ENCODE measurements around the gene ROR1.

ROR1 gene

DNA sequence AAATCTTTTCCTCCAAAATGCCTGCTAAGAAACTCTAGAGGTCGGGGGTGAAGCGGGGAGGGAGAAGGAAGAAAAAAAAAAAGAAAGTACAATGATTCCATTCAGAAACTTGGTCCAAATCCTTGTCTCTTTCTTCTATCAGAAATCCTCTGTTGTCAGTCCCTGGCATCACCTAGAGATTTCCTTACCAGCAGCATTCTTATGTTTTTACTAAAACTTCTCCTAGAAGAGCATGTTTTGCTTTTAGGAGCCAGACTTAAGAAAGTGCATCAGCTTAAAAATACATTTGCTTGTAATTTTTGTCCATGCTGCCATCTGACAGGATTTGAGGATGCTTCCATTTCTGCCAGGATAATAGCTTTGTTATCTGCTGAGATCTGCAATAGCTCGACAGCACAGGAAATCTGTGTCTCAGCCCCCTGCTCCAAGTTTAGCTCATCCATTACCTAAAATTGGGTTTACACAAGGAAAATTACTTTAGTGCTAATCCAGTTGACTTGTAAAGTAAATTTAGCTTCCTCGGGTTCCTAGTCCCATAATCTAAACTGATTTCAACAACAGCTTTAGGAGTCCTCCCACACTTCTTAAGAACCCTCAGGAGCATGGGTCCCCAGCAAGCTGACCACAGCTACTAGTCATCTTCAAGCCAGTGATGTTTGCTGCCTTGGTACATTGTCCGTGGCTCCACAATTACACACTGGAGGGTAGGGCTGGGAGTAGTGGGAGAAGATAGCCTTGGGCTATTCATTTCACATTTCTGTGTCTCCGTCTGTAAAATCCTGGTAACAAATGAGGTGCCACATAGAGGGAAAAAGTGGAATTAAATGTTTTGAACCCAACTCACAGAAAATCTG lies 337.3 kb downstream of the ROR1 start:
- no peak for DNase-seq (ENCODE audit: low spot score)

DNA sequence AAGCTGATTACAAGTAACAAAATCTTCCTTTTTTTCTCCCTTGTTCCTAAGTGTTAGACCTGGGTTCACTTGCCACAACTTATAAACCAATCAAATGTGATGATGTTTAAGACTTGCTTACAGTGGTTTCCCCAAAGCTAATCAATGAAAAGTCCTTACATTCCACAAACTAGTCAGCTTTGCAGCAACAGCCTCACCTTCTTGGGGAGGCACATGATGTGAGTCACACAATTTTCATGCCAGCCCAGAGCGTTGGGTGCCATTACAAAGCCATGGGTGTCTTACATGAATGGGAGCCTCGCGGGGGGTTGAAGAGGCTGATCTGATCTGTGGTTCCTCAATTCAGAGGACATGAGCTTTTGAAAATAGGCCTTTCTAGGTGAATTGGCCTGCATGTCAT lies 338.0 kb downstream of the ROR1 start:
- DNase-seq (ENCODE audit: low spot score): no peak

DNA sequence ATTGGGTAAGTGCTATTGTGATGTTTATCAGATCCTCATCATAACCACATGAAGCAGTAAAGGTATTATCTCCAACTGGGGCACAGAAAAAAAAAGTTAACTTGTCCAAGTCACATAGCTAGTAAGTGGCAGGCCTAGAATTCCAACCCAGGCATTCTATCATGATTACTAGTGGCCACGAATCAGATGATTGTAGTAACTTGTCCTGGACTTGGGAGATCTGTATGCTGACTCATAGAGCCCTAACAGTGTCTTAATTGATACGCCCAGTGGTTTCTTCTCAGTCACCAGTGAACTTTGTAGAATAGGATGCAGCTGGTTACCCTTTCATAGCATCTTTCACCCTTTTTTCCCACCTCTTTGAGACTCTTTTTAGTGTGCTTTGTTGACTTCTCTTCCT lies 338.5 kb downstream of the ROR1 start:
- DNase-seq (ENCODE audit: low spot score): no peak

DNA sequence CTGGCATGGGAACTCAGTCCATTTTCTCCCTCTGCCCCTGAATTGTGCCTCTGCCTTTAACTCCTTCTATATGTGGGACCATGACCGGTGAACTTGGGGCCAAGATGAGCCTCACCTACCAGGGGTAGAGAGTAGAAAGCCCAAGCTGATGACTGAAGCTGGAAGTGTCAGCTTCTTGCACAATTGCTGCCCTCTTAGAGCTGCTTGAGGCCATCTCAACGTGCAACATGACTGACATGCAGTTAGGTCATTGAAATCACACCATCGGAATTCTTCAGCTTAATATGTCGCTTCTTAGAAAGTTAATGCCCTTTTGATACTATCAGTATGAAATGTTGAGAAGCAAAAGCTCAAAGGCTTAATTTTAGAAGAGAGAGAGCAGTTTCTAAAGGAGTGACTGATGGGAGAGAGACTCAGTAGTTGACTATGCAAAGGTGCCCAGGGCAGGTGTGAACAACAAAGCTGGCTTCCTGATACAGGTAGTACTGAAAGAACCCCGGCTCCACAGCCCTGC lies 340.3 kb downstream of the ROR1 start:
- DNase-seq (ENCODE audit: low spot score): no peak

DNA sequence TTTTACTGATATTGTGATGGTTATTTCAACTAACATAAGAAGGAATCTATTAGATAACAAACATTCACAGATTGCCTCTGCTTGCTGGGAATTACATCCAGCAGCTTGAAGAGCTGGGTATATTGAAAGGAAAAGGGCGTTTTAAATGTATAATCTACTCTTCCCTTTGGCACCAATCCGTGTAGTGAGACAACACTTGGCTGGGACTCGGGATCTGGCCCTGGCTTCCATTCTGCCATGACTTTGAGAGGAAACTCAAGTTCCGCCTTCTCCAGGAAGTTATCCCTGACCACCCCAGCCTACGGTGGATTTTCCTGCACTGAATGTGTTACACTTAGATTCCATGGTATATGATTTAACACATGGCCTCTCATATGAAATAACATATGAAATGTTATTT lies 342.7 kb downstream of the ROR1 start:
- DNase-seq (ENCODE audit: low spot score): no peak

DNA sequence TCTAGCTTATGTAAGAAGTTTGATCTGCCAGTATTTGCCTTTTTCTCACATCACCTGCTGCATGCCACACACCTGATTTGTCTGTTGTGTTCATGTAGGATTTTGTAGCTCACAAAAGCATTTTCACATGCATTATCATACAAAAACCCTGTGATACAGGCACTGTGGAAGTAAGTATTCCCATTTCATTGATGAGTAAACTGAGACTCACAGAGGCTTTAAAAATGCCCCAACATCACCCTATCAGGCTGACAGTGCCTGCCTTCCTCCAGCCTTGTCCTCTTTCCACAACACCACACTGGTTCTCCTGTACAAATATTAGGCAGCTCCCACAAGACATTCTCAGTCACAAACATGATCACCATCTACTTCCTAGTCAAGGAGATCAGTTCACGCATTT lies 343.7 kb downstream of the ROR1 start:
- no peak for DNase-seq (ENCODE audit: low spot score)

DNA sequence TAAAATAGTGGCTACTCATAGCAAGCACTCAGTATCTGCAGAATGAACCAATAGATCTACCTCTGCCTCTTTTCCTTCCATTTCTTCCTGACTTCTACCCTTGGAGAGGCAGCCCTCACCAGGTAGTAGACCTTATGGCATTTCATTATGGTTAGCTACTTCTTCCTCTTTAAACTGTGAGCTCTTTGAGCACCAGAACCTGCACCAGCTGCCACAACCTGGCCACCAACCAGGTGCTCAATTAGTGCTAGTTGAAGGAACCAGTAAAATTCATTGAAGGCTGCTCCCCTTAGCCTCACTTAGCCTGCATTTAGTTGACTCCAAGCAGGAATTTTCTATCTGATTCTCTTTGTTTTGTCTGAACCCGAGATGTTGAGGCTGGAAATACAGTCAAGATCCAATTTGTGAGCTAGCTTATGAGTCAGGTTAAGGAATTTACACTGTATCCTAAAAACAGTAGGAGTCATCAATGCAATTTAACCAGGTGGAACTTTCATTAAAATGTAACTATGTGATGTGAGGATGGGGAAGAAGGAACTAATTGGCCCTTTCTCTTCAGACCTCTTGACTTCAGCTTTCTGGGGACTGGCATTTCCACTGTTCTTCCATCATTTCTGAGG lies 348.1 kb downstream of the ROR1 start:
- no peak for DNase-seq (ENCODE audit: low spot score)

DNA sequence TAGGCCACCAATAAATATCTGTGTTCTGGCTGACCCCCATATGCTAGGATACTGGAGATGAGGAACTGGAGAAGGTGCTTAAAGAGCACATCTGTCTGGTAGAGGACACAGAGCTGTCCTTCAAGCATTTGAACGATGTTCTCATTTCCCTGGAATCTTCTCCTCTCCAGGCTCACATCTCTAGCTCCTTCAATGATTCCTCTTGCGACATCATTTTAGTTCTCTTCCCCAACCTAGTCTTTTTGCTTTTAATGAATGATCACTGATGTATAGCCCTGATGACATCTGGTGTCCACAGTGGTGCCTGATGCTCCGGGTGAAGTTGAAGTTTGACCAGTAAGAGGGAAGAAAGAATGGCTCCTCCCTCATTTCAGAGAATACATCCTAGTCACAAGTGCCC lies 348.8 kb downstream of the ROR1 start:
- no peak for DNase-seq (ENCODE audit: low spot score)

DNA sequence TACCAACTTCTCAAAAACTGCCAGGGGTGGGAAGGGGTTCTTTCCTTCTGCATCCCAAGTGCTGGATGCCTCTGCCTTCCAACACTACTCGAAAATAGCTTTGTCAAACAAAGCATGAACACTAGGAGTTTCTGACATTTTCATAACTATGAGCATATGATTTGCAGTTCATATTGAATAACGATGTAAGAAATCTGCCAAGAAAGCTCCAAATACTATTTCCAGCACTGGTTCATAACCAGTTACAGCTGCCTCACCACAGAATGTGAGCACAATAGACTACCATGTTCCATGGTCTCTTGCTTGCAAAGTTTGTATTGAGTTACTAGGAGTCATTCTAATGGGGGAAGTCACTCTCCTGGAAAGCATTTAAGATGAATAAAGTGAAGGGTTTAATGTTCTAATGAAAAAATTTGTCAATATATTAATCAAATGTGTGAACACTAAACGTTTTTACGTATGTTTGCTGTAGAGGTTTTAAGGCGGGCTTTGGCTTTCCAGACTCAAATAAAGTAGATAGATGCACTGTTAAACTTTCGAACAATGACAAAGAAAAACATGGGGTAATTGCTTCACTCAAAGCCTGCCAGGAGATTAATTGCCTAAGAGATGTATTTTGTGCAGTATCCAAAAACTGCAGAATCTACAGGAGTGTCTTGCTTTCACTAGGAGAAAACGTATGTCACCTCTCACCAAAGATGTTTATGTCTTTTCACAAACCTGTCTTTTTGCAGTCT lies 351.1 kb downstream of the ROR1 start:
- DNase-seq (ENCODE audit: low spot score): no peak

DNA sequence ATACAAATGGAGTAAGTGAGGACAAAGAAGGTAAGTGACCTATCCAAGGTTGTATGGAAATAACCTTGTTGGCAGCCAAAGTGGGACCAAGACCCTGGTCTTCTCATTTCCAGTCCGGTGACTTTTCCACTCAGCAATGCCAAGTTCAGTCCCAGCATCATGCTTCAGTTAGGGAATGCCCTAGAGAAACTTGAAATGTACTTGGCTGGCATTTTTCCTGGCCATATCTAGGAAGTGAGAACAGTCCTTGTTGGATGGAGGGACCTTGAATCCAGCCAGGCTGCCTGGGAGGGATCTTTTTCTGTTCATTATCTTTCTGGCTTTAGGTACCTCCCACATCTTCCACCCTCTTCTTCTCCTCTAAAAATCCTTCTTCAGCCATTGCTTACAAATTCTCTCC lies 352.8 kb downstream of the ROR1 start:
- no peak for DNase-seq (ENCODE audit: low spot score)

DNA sequence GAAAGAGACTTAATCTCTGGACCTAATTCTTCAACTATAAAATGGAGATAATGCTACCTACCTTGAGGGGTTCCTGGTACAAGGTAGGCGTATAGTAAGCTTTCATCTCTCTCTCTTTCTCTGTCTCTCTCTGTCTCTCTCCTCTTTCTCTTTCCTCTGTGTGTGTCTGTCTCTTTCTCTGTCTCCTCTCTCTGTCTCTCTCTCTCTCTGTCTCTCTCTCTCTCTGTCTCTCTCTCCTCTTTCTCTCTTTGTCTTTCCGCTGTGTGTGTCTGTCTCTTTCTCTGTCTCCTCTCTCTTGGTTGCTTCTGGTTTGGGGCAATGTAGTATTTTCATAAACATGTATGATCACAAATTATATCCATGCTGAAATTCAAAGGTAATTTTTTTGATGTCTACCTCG lies 353.5 kb downstream of the ROR1 start:
- no peak for DNase-seq (ENCODE audit: low spot score)

DNA sequence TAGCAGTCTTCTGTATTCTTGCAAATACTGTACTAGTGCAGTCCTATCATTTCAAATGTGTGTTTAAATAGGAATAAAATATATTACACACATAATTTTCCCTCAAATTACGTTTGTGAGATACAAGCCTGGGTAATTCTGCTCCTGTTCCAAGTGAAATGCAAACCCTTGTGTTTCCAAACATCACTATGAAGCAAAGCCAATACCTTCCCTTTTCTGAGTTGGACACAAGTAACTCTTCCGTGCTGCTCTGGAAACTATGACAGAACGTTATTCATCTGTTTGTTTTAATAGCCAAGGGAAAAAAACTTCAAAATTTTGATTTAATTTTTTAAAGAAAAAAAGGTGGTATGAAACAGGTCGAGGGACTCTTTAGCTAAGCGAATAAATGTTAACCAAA lies 355.9 kb downstream of the ROR1 start:
- no peak for DNase-seq (ENCODE audit: low spot score)

DNA sequence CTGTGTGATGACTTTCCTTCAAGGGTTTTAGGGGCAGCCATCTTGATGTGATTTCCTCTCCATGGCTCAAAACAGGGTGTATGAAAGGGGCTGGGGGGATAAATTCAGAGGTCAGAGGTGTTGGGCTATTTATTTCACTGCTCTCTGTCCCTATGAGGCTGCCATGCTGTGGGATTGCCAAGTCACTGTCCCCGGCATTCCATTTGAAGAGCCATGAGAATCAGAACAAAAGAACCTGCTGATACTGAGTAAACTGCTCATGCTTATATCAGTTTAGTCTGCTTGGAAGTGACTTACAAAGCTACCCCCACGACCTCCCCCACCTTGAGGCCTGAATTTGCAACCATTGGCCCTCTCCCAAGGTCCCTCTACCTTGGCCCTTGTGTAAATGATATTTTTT lies 357.3 kb downstream of the ROR1 start:
- DNase-seq (ENCODE audit: low spot score): no peak

DNA sequence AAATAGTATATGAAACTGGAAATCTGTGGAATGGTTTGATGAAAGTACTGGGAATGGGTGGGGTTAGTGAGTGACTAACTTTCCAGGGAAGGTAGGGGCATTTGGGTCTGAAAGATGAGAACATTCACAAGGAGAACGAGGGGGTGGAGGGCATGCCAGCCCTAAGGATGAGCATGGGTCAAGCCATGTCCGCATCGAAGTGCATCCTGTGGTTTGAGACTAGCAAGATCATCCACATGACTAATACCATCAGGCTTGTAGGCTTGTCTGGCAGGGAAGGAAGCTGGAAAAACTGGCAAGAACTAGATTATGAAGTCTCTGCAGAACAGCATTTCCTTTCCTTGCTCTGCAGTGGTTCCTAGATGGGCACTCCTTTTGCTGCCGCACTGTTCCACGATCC lies 359.2 kb downstream of the ROR1 start:
- DNase-seq (ENCODE audit: low spot score): no peak

DNA sequence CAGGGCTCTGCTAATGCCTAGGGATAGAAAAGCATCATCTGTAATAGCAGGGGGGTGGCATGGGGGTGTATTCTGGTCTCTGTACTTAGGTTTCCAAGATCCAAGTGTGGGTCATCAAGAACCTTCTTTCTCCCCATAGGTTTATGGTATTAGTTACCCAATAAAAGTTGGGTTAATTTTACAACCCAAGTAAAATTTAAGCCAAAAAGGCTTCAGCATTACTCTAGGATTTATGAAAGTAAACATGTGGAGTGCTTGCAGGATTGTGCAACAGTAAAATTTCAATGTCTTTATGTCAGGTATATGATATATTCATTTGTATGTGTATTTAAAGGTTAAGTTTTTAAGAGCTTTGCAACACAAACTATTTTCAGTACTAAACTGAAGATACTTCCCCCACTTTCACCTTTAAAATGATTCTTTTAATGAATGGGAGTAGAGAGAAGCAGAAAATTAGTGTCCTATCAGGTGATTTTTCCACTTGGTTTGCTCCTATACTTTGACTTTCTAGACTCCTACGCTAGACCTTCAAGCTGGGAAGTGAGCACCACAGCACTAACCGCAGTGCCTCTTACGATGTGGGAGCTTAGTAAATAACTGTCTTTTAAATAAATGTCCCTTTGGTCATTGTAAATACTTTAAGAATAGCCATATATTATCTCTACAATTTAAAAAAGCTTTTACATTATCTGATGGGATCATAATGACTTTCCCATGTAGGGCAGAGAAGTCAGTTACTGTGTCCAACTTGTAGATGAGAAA lies 361.8 kb downstream of the ROR1 start:
- DNase-seq (ENCODE audit: low spot score): no peak

DNA sequence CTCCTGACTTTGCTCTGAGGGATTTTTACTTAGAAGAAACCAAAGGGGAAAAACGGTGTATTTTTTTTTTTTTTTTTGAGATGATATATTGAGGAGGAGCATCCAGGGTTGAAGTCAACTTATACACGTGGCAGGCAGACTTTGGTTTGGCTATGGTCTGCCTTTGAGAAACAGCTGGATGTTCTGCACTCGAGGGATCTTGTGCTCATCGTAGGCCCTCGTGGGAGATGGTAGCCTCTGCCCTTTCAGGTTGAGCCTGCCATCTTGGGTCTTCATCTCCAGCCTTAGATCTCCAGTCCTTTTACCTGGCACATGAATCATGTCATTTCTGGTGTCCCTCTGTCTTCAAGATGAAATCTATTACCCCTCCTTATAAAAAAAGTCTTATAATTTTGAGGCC lies 362.5 kb downstream of the ROR1 start:
- DNase-seq (ENCODE audit: low spot score): no peak

DNA sequence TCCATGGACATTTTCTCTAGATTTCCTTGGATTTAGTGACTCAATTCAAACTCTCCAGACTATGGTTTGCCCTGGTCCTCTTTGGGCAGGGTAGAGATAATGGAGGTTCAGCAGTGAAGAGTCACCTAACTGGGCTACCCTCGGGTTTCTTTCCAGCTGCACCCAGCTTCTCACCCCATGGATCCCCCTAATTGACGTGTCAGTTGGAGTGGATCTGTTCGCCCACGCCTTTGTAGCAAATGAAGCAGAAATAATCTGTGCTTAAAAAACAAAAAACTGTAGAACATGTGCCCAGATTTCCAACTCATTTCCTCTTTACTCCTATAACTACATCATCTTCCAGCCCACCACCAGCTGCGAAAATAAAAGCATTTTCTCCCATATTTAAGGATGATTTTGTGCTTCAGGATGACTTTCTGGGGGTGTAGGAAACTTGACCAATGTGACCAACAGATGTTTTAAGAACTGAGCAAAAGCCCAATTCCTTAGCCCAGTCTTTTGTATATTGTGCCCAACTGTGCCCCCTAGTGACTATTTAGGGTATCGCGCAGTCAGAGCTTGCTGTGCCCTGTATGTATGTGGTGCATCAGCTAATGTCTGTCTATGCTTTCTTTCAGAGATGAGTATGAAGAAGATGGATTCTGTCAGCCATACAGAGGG lies 363.1 kb downstream of the ROR1 start:
- DNase-seq (ENCODE audit: low spot score): peak; percentile 28

DNA sequence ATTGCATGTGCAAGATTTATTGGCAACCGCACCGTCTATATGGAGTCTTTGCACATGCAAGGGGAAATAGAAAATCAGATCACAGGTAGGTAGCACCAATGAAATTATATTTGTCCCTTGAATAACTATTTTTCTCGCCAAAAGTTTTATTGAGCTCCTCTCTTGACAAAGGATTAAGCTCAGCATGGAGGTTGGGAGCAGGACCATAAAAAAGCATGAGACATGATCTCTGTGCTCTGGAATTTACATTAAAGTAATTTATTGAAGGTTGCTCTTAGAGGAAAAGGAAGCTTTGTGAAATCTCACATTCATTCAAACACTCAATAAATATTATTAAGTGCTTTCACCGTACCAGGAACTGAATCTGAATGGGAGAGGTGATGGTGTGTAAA lies 363.6 kb downstream of the ROR1 start:
- DNase-seq (ENCODE audit: low spot score): no peak

DNA sequence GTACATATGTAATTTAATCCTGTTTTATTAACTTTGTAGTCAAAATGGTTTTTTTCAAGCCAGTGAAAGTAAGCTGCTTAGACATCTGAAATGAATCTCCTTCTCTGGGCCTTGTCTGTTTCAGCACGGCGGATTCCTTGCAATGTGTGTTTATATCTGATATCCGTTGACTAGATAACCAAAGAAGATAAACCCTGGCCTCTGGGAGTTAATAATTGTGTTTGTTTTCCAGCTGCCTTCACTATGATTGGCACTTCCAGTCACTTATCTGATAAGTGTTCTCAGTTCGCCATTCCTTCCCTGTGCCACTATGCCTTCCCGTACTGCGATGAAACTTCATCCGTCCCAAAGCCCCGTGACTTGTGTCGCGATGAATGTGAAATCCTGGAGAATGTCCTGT lies 366.1 kb downstream of the ROR1 start:
- DNase-seq (ENCODE audit: low spot score): no peak

DNA sequence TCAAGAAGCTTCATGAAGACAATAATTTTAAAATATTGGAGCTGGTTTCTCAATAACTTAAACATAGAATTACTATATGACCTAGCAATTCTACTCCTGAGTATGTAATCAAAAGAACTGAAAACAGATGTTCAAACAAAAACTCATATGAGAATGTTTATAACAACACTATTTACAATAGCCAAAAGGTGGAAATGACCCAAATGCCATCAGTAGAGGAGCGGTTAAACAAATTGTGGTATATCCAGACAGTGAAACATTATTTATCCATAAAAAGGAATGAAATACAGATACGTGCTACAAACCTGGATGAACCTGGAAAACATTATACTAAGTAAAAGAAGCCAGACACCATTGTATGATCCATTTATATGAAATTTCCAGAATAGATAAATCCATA lies 366.8 kb downstream of the ROR1 start:
- no peak for DNase-seq (ENCODE audit: low spot score)

DNA sequence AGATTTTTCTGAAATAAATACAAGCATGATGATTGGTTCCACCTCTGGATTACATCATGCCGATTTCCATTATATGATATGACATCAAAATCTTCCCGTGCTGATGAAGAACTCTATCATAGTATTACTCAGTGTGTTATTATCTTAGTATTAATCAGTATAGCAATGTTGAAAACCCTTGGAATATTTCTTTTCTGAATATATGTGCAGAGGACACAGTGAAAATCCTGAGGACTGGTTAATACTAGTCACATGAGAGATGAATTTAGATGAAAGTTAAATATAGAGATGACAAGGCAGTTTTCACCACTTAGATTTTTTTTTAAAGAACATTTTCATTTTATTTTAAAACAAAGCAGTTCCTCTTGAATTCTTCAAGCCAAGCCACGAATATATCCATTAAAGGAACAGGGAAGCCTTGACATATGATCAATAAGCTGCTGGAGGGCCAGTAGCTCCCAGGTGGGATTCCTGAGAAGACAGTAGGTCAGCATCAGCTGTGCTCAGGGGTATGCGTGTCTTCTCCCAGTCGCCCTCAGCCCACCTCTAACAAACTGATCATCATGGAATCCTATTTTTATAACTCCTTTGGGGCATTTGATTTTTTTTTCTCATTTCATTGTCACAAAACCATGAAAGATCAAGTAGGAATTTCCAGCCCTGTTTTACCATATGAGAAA lies 373.4 kb downstream of the ROR1 start:
- no peak for DNase-seq (ENCODE audit: low spot score)

All from HuH-7 (cell line).